GM12878 (cell line): Measurements from ENCODE around the gene SAMD4A. TPM values are rescaled to one million over a fixed set of nuclear protein-coding genes. Genes with fewer than 3 reads are reported as not detected.

Source experiments
- ATAC-seq: fragments of 200-7000 bp; cut with Tn5 transposase; 3 replicates; pipeline ENCODE4 v1.9.1; 2020; ENCODE audit warnings: mild to moderate bottlenecking, moderate library complexity
- BruUV-seq: library from RNA; stranded (reverse); fragments of 400-500 nt; replicated peaks from 2 replicates; lab custom pipeline; 2021; lab: Mats Ljungman, UMichigan
- CTCF ChIA-PET: fragments of 300-600 bp; sonication (Branson Sonifier 250); formaldehyde crosslinking; extraction: SDS; loops from one replicate; lab custom pipeline; 2021; ENCODE audit warnings: inconsistent platforms; lab: Yijun Ruan, JAX
- POLR2A ChIA-PET: fragments of 350-600 bp; formaldehyde crosslinking; extraction: SDS; loops from one replicate; lab custom pipeline; 2021; ENCODE audit warnings: inconsistent platforms; lab: Charles Lee
- RAD21 ChIA-PET: fragments of 300-600 bp; sonication (Branson Sonifier 250); formaldehyde crosslinking; loops from one replicate; lab custom pipeline; 2023; ENCODE audit warnings: antibody characterized with exemption; ENCODE audit not compliant: unreplicated experiment; lab: Charles Lee
- SMC1A ChIA-PET: fragments of 300-600 bp; sonication (Branson Sonifier 250); formaldehyde crosslinking; loops from one replicate; lab custom pipeline; 2023; ENCODE audit not compliant: unreplicated experiment, uncharacterized antibody; lab: Charles Lee
- DNase-seq: peaks from one replicate; pipeline ENCODE4 v3.0.0-alpha.2; 2011; ENCODE audit warnings: low read depth, low spot score
- FAIRE-seq: peaks from 3 replicates; lab custom pipeline; 2011; peaks lifted over from hg19 to GRCh38; lab: Jason Lieb, UNC
- H2AFZ ChIP-seq: 2 replicates; pipeline ENCODE4 v1.6.0; 2011; ENCODE audit warnings: low read depth, low read length, control low read depth; ENCODE audit not compliant: control insufficient read depth
- H3K27ac ChIP-seq: 2 replicates; pipeline ENCODE4 v1.5.1; 2011; ENCODE audit warnings: control low read depth; ENCODE audit not compliant: control insufficient read depth, insufficient read depth
- H3K27me3 ChIP-seq, 2 experiments: replicated peaks in 1 of 2; 2 replicates each; pipeline versions ENCODE4 v1.6.0 to v1.6.1; 2011; ENCODE audit warnings: low read length in 1 of 2; ENCODE audit not compliant: control insufficient read depth in 2 of 2, insufficient read depth in 2 of 2
- H3K36me3 ChIP-seq, 2 experiments: 2 replicates each; pipeline ENCODE4 v1.5.1; 2011; ENCODE audit warnings: low read length in 1 of 2; ENCODE audit not compliant: control insufficient read depth in 2 of 2, insufficient read depth in 2 of 2
- H3K4me1 ChIP-seq: 2 replicates; pipeline ENCODE4 v1.6.1; 2011; ENCODE audit warnings: mild to moderate bottlenecking, low read length, moderate library complexity, mixed read lengths; ENCODE audit not compliant: control insufficient read depth, insufficient read depth
- H3K4me2 ChIP-seq: 2 replicates; pipeline ENCODE4 v1.6.0; 2011; ENCODE audit warnings: control low read depth; ENCODE audit not compliant: control insufficient read depth, insufficient read depth
- H3K4me3 ChIP-seq: fragments of 200-600 bp; sonication (generic); 2 replicates; pipeline ENCODE4 v1.5.1; 2016
- H3K79me2 ChIP-seq: 2 replicates; pipeline ENCODE4 v1.6.0; 2011; ENCODE audit warnings: low read length; ENCODE audit not compliant: control insufficient read depth, insufficient read depth
- H3K9ac ChIP-seq: 2 replicates; pipeline ENCODE4 v1.8.0; 2011; ENCODE audit warnings: low read length, control low read depth, mixed read lengths; ENCODE audit not compliant: control insufficient read depth, insufficient read depth
- H3K9me3 ChIP-seq: replicated peaks from 3 replicates; pipeline ENCODE4 v1.5.1; 2011; ENCODE audit warnings: mild to moderate bottlenecking, low read length; ENCODE audit not compliant: control insufficient read depth, insufficient read depth
- H4K20me1 ChIP-seq: 2 replicates; pipeline ENCODE4 v1.6.0; 2011; ENCODE audit not compliant: control insufficient read depth, insufficient read depth
- BMI1 ChIP-seq: fragments of 450-650 bp; IDR thresholded peaks from 2 replicates; pipeline ENCODE4 v1.6.1; 2016; ENCODE audit warnings: mild to moderate bottlenecking, moderate library complexity, borderline replicate concordance
- CBX5 ChIP-seq: sonication (generic); IDR thresholded peaks from 2 replicates; pipeline ENCODE4 v1.6.1; 2016; ENCODE audit warnings: low read depth, moderate library complexity, mild to moderate bottlenecking, inconsistent platforms
- FOXK2 ChIP-seq: fragments of 450-650 bp; IDR thresholded peaks from 2 replicates; pipeline ENCODE4 v1.6.1; 2017; ENCODE audit warnings: mild to moderate bottlenecking, moderate library complexity
- MYB ChIP-seq: fragments of 150-350 bp; IDR thresholded peaks from 2 replicates; pipeline ENCODE4 v1.6.1; 2014; ENCODE audit warnings: mild to moderate bottlenecking, low read depth, low read length, borderline replicate concordance
- NFXL1 ChIP-seq: fragments of 450-650 bp; IDR thresholded peaks from 2 replicates; pipeline ENCODE4 v1.6.1; 2017; ENCODE audit warnings: antibody characterized with exemption, mild to moderate bottlenecking, borderline replicate concordance
- RBBP5 ChIP-seq: fragments of 200-600 bp; sonication (generic); conservative IDR thresholded peaks from 2 replicates; pipeline ENCODE4 v1.6.1; 2016
- SMC3 ChIP-seq: IDR thresholded peaks from 2 replicates; pipeline ENCODE4 v1.6.1; 2011; ENCODE audit warnings: low read length, improper control_type of control experiment, borderline replicate concordance
- TAF1 ChIP-seq: IDR thresholded peaks from 2 replicates; pipeline ENCODE4 v1.6.1; 2011; ENCODE audit warnings: mild to moderate bottlenecking, low read depth, low read length, borderline replicate concordance
- TCF7 ChIP-seq: IDR thresholded peaks from 2 replicates; pipeline ENCODE4 v1.6.1; 2014; ENCODE audit warnings: antibody characterized with exemption, borderline replicate concordance
- ZNF274 ChIP-seq: IDR thresholded peaks from one replicate; pipeline ENCODE4 v1.8.0; 2011; ENCODE audit not compliant: insufficient read length, insufficient read depth
- WGBS: methylation state at CpG from one replicate; pipeline ENCODE4 v1.1.6; 2016; ENCODE audit warnings: low lambda C conversion rate; ENCODE audit not compliant: insufficient replicate concordance, insufficient coverage; ENCODE audit errors: missing lambda C conversion rate; 5-methylcytosine and 5-hydroxymethylcytosine counted together
- in situ Hi-C: fragments of 300-500 bp; cut with MboI; formaldehyde crosslinking; loops from 9 replicates; pipeline ENCODE4 v1.14.3; 2018; ENCODE audit warnings: mixed read lengths
- intact Hi-C: fragments of 100-400 bp; cut with micrococcal nuclease; formaldehyde crosslinking; loops from one replicate; pipeline ENCODE4 v1.14.2; 2022; ENCODE audit not compliant: unreplicated experiment
- polyA plus RNA-seq, 11 experiments: library from polyadenylated mRNA; depleted of rRNA in 4 of 11; unstranded in 6 of 11; stranded (reverse) in 5 of 11; fragments of >200 nt; fragmentation: Nextera tagmentation in 4 of 11; fragmentation: Illumina TruSeq in 1 of 11; extraction: Ambion mirVana in 4 of 11; extraction: Trizol in 1 of 11; gene quantifications; 1 replicate in 1 of 11; 2 replicates in 10 of 11; pipeline versions ENCODE4 v1.2.1 to v1.2.3, GENCODE V29; 2011 to 2016; ENCODE audit warnings: inconsistent platforms in 2 of 11, missing spikeins in 2 of 11, low read depth in 1 of 11
- total RNA-seq, 4 experiments: library from RNA; depleted of rRNA in 3 of 4; stranded (reverse); fragments of >200 nt in 3 of 4; fragmentation: Illumina TruSeq in 1 of 4; extraction: Trizol in 1 of 4; gene quantifications; 2 replicates each; pipeline versions ENCODE4 v1.2.1 to v1.2.3, GENCODE V29; 2013 to 2021
- TF ChIP-seq, protein P1 (sequence below): fragments of 450-650 bp; IDR thresholded peaks from 2 replicates; pipeline ENCODE4 v1.6.1; 2016; ENCODE audit warnings: mild to moderate bottlenecking
- TF ChIP-seq, protein P2 (sequence below): fragments of 450-650 bp; IDR thresholded peaks from 2 replicates; pipeline ENCODE4 v1.6.1; 2018; ENCODE audit warnings: mild to moderate bottlenecking, low read depth, moderate library complexity; ENCODE audit not compliant: partially characterized antibody
- TF ChIP-seq, protein P3 (sequence below): IDR thresholded peaks from 2 replicates; pipeline ENCODE4 v1.6.1; 2012; ENCODE audit warnings: low read depth, low read length, improper control_type of control experiment
- TF ChIP-seq, protein P4 (sequence below): fragments of 450-650 bp; IDR thresholded peaks from 2 replicates; pipeline ENCODE4 v1.6.1; 2017; ENCODE audit warnings: borderline replicate concordance

SAMD4A gene
- total and polyA plus RNA-seq, 10 of the 15 experiments (the other 5 are each of a cell fraction or from before 2014, with no cell fraction given), result 0.05 to 0.56 (median 0.31) TPM

DNA sequence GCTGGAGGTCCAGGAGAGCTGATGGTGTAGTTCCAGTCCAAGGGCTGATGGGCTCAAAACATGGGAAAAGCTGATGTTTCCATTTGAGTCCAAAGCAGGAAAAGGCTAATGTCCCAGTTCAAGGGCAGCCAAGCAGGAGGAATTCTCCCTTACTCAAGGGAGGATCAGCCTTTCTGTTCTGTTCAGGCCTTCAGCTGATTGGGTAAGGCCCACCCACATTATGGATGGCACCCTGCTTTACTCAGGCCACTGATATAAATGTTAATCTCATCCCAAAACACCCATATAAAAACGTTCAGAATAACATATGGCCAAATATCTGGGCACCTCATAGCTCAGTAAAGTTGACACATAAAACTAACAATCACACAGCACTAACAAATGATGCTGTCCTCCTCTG is 64.1 kb downstream of the SAMD4A start:
- 57% methylated on average over 1 of the region's 1 CpG for WGBS
- H3K79me2 ChIP-seq, result no peaks in the 10 kb centered on the region
- no peaks in the 10 kb centered on the region for H3K27me3 ChIP-seq
- H4K20me1 ChIP-seq, result no peaks in the 10 kb centered on the region
- POLR2A ChIA-PET, result interaction anchor here (1.1 kb wide), 1 partner anchor 12 kb away, joined by 4 read pairs; no protein-coding TSS in a partner anchor
- TF ChIP-seq MYB (no peak), RBBP5 (no peak), FOXK2 (no peak), SMC3 (no peak), NFXL1 (no peak), ZNF274 (no peak), BMI1 (no peak), TAF1 (no peak), TCF7 (no peak), CBX5 (no peak)
- TF ChIP-seq, protein P1, sequence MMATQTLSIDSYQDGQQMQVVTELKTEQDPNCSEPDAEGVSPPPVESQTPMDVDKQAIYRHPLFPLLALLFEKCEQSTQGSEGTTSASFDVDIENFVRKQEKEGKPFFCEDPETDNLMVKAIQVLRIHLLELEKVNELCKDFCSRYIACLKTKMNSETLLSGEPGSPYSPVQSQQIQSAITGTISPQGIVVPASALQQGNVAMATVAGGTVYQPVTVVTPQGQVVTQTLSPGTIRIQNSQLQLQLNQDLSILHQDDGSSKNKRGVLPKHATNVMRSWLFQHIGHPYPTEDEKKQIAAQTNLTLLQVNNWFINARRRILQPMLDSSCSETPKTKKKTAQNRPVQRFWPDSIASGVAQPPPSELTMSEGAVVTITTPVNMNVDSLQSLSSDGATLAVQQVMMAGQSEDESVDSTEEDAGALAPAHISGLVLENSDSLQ, result no peak
- TF ChIP-seq, protein P2, sequence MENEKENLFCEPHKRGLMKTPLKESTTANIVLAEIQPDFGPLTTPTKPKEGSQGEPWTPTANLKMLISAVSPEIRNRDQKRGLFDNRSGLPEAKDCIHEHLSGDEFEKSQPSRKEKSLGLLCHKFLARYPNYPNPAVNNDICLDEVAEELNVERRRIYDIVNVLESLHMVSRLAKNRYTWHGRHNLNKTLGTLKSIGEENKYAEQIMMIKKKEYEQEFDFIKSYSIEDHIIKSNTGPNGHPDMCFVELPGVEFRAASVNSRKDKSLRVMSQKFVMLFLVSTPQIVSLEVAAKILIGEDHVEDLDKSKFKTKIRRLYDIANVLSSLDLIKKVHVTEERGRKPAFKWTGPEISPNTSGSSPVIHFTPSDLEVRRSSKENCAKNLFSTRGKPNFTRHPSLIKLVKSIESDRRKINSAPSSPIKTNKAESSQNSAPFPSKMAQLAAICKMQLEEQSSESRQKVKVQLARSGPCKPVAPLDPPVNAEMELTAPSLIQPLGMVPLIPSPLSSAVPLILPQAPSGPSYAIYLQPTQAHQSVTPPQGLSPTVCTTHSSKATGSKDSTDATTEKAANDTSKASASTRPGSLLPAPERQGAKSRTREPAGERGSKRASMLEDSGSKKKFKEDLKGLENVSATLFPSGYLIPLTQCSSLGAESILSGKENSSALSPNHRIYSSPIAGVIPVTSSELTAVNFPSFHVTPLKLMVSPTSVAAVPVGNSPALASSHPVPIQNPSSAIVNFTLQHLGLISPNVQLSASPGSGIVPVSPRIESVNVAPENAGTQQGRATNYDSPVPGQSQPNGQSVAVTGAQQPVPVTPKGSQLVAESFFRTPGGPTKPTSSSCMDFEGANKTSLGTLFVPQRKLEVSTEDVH, result no peak
- TF ChIP-seq, protein P3, sequence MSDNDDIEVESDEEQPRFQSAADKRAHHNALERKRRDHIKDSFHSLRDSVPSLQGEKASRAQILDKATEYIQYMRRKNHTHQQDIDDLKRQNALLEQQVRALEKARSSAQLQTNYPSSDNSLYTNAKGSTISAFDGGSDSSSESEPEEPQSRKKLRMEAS, result no peak
- TF ChIP-seq, protein P4, sequence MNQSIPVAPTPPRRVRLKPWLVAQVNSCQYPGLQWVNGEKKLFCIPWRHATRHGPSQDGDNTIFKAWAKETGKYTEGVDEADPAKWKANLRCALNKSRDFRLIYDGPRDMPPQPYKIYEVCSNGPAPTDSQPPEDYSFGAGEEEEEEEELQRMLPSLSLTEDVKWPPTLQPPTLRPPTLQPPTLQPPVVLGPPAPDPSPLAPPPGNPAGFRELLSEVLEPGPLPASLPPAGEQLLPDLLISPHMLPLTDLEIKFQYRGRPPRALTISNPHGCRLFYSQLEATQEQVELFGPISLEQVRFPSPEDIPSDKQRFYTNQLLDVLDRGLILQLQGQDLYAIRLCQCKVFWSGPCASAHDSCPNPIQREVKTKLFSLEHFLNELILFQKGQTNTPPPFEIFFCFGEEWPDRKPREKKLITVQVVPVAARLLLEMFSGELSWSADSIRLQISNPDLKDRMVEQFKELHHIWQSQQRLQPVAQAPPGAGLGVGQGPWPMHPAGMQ, result no peak
- no peak overlapping the region for H3K9ac ChIP-seq
- FAIRE-seq (no peak), DNase-seq (no peak), ATAC-seq (no peak)
- CTCF ChIA-PET, result interaction anchor here (1.0 to 2.1 kb wide), 7 partner anchors 12 to 152 kb away, joined by 3 to 9 read pairs (median 5); no protein-coding TSS in a partner anchor
- H3K27ac ChIP-seq, result no peak overlapping the region
- no peak overlapping the region for H2AFZ ChIP-seq
- intact Hi-C loops (no loop called here), in situ Hi-C loops (no loop called here)
- H3K4me3 ChIP-seq, result no peak overlapping the region
- H3K4me1 ChIP-seq, result peaks cover 16% of the 10 kb centered on the region
- no peak overlapping the region for H3K4me2 ChIP-seq
- BruUV-seq, result no TSS peak
- RAD21 ChIA-PET, result interaction anchor here (1.2 to 1.3 kb wide), 2 partner anchors 12 to 143 kb away, joined by 3 to 7 read pairs; no protein-coding TSS in a partner anchor
- no peaks in the 10 kb centered on the region; the same call in 2 of the 3 replicates for H3K9me3 ChIP-seq
- SMC1A ChIA-PET, result interaction anchor here (0.8 to 1.4 kb wide), 6 partner anchors 8 to 66 kb away, joined by 3 to 7 read pairs (median 4); no protein-coding TSS in a partner anchor
- no peaks in the 10 kb centered on the region for H3K36me3 ChIP-seq
